ENCODE results near the gene CEBPA. TPM values are rescaled to one million over a fixed set of nuclear protein-coding genes. Genes with fewer than 3 reads are reported as not detected.

Gene CEBPA
- total and polyA plus RNA-seq, 7 donors = 2.9 to 64.3 (median 16.1) TPM

GRCh38 chr19:33294058-33294798 lies 8.1 kb downstream of the CEBPA start:
- Histone ChIP-seq H3K4me1 (peaks cover 0 to 24% (median 20%) of the 10 kb centered on the region in 4 donors), H3K9me3 (no peaks in the 10 kb centered on the region), H3K36me3 (no peaks in the 10 kb centered on the region), H3K27me3 (peaks cover 0 to 13% (median 0%) of the 10 kb centered on the region in 3 donors), H3K4me3 (no peak overlapping the region), H3K27ac (no peak overlapping the region)
- WGBS, 2 donors = 50 to 74% methylated on average over 13 of the region's 13 CpGs
- TF ChIP-seq POLR2A (IDR thresholded peaks at IDR 0.05) (no peak), EP300 (IDR thresholded peaks at IDR 0.05) (no peak), CTCF (IDR thresholded peaks at IDR 0.05) (no peak), POLR2AphosphoS5 (IDR thresholded peaks at IDR 0.05) (no peak)
- no peak for DNase-seq
- intact Hi-C loops (cut with DNase I) = no loop called here

GRCh38 chr19:33293255-33294057 lies 8.9 kb downstream of the CEBPA start:
- H3K27ac ChIP-seq = peak overlapping the region; percentile 3 to 56 (median 32)
- H3K36me3 ChIP-seq = no peaks in the 10 kb centered on the region
- peaks cover 0 to 5% (median 0%) of the 10 kb centered on the region in 3 donors for H3K27me3 ChIP-seq
- WGBS, 2 donors = 7 to 22% methylated on average over 22 of the region's 22 CpGs
- intact Hi-C loops (cut with DNase I) = no loop called here
- peaks cover 0 to 21% (median 20%) of the 10 kb centered on the region in 4 donors for H3K4me1 ChIP-seq
- H3K9me3 ChIP-seq = peaks cover 0 to 3% (median 0%) of the 10 kb centered on the region in 4 donors
- peak overlapping the region in 1 of 4 donors; percentile 5 for H3K4me3 ChIP-seq
- no peak for TF ChIP-seq POLR2AphosphoS5 (IDR thresholded peaks at IDR 0.05)
- no peak for TF ChIP-seq POLR2A (IDR thresholded peaks at IDR 0.05)
- no peak for TF ChIP-seq CTCF (IDR thresholded peaks at IDR 0.05)
- TF ChIP-seq EP300 (IDR thresholded peaks at IDR 0.05) = no peak
- DNase-seq = no peak

- peak overlapping the region; percentile 3 to 56 (median 32) for H3K27ac ChIP-seq
- H3K27me3 ChIP-seq = peaks cover 0 to 3% (median 0%) of the 10 kb centered on the region in 3 donors
- TF ChIP-seq POLR2AphosphoS5 (IDR thresholded peaks at IDR 0.05) = peak in 1 of 4 donors; percentile 14
- TF ChIP-seq EP300 (IDR thresholded peaks at IDR 0.05) = no peak
- WGBS, 2 donors = 8 to 54% methylated on average over 16 of the region's 16 CpGs
- intact Hi-C loops (cut with DNase I) = no loop called here
- DNase-seq = no peak
- H3K4me1 ChIP-seq = peaks cover 0 to 21% (median 20%) of the 10 kb centered on the region in 4 donors
- peaks cover 0 to 8% (median 1%) of the 10 kb centered on the region in 4 donors for H3K9me3 ChIP-seq
- H3K36me3 ChIP-seq = no peaks in the 10 kb centered on the region
- no peak overlapping the region for H3K4me3 ChIP-seq
These were observed 9.6 kb downstream of the CEBPA start for GRCh38 chr19:33292595-33293254.

GRCh38 chr19:33291623-33292534 lies 10.5 kb downstream of the CEBPA start:
- H3K4me3 ChIP-seq = no peak overlapping the region
- no peaks in the 10 kb centered on the region for H3K27me3 ChIP-seq
- no peak for DNase-seq
- H3K27ac ChIP-seq = no peak overlapping the region
- WGBS, 2 donors = 59 to 79% methylated on average over 15 of the region's 15 CpGs
- H3K36me3 ChIP-seq = no peaks in the 10 kb centered on the region
- TF ChIP-seq CTCF (IDR thresholded peaks at IDR 0.05) = no peak
- no peak for TF ChIP-seq POLR2AphosphoS5 (IDR thresholded peaks at IDR 0.05)
- TF ChIP-seq EP300 (IDR thresholded peaks at IDR 0.05) = no peak
- TF ChIP-seq POLR2A (IDR thresholded peaks at IDR 0.05) = no peak
- H3K4me1 ChIP-seq = peaks cover 0 to 21% (median 20%) of the 10 kb centered on the region in 4 donors
- intact Hi-C loops (cut with DNase I) = no loop called here
- peaks cover 0 to 8% (median 1%) of the 10 kb centered on the region in 4 donors for H3K9me3 ChIP-seq
